Epithelial cell of esophagus (primary cell): ENCODE measurements around the gene DGKG.

ENCODE experiments used
- DNase-seq: peaks from one replicate; pipeline ENCODE4 v3.0.0; 2010; ENCODE audit warnings: low read depth
- H3K4me3 ChIP-seq: 2 replicates; pipeline ENCODE4 v1.5.1; 2011; ENCODE audit warnings: mild to moderate bottlenecking, low read length, control low read depth
- CTCF ChIP-seq: IDR thresholded peaks from 2 replicates; pipeline ENCODE4 v1.5.1; 2011; ENCODE audit warnings: low read depth, mild to moderate bottlenecking, low read length, control low read depth, inconsistent platforms; ENCODE audit not compliant: insufficient read depth; ENCODE audit errors: missing control alignments

The DGKG gene

GRCh38 chr3:186361762-186362536, at the start of gene DGKG:
TSS of gene DGKG (minus strand) at chr3:186362234. CDS start at chr3:186320459, 41,775 bp downstream.
- no peak within 1 kb of the TSS for H3K4me3 ChIP-seq
- TF ChIP-seq CTCF, result no peak
- DNase-seq, result peak; percentile 37

- no peak for DNase-seq
- TF ChIP-seq CTCF, result no peak
These were observed 49.1 kb upstream of the DGKG start for GRCh38 chr3:186411089-186411488.

GRCh38 chr3:186406669-186407635, 44.9 kb upstream of the DGKG start:
- DNase-seq, result no peak
- no peak for TF ChIP-seq CTCF
- no peak overlapping the region for H3K4me3 ChIP-seq

More at GRCh38 chr3:186411089-186411488, 49.1 kb upstream of the DGKG start:
- no peak overlapping the region for H3K4me3 ChIP-seq

GRCh38 chr3:186401556-186401955, 39.5 kb upstream of the DGKG start:
- no peak for DNase-seq
- TF ChIP-seq CTCF, result no peak
- H3K4me3 ChIP-seq, result no peak overlapping the region

- DNase-seq, result no peak
- TF ChIP-seq CTCF, result no peak
- no peak overlapping the region for H3K4me3 ChIP-seq
These were observed 38.6 kb upstream of the DGKG start for GRCh38 chr3:186400662-186401061.

GRCh38 chr3:186400026-186400425, 38.0 kb upstream of the DGKG start:
- no peak for TF ChIP-seq CTCF
- H3K4me3 ChIP-seq, result no peak overlapping the region
- no peak for DNase-seq
